ENCODE results near the gene MYO1E.

DNA sequence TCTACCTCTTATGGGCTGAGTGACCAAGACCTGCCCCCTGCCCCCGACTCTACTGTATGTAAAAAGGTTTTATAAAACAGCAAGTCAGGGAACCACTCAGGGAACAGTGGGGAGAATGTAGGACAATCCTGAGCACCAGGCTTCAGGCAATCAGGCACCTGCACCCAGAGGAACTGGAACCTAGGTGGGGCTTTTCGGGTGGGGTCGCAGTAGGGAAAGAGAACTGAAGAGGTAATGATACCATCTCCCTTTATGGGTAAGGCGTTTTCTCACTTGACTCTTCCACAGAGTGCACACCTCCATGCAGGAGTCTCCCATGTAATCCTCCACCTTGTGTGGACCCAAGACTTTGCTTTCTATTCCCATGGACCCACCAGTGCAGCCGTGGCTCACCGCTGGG, 45.8 kb downstream of the MYO1E start:
- TF ChIP-seq, protein P1, sequence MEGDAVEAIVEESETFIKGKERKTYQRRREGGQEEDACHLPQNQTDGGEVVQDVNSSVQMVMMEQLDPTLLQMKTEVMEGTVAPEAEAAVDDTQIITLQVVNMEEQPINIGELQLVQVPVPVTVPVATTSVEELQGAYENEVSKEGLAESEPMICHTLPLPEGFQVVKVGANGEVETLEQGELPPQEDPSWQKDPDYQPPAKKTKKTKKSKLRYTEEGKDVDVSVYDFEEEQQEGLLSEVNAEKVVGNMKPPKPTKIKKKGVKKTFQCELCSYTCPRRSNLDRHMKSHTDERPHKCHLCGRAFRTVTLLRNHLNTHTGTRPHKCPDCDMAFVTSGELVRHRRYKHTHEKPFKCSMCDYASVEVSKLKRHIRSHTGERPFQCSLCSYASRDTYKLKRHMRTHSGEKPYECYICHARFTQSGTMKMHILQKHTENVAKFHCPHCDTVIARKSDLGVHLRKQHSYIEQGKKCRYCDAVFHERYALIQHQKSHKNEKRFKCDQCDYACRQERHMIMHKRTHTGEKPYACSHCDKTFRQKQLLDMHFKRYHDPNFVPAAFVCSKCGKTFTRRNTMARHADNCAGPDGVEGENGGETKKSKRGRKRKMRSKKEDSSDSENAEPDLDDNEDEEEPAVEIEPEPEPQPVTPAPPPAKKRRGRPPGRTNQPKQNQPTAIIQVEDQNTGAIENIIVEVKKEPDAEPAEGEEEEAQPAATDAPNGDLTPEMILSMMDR (conservative IDR thresholded peaks at IDR 0.05; ENCODE audit: low read depth, low read length), result no peak
- TF ChIP-seq NFE2L2 (IDR thresholded peaks at IDR 0.05; ENCODE audit: low read depth, low read length) (no peak), ELK1 (IDR thresholded peaks at IDR 0.05; ENCODE audit: borderline replicate concordance, low read depth, low read length) (no peak), RAD21 (IDR thresholded peaks at IDR 0.05; ENCODE audit: low read length) (no peak)

Measured in IMR-90 (cell line).